Neural cell (in vitro differentiated cells): ENCODE measurements around the gene KRT6C. TPM values are rescaled to one million over a fixed set of nuclear protein-coding genes. Genes with fewer than 3 reads are reported as not detected.

Experiments used
- H2AFZ ChIP-seq: fragments of 200-600, 300-800 bp; sonication (generic), shearing (Covaris generic); 2 replicates; pipeline ENCODE4 v1.6.0; 2014; ENCODE audit warnings: low read depth, mild to moderate bottlenecking, antibody characterized with exemption, low read length, moderate library complexity
- H3F3A ChIP-seq: fragments of 200-600 bp; shearing (Covaris generic); 2 replicates; pipeline ENCODE4 v1.6.1; 2016; ENCODE audit warnings: mild to moderate bottlenecking, moderate library complexity, mixed read lengths, antibody characterized with exemption, low read length; ENCODE audit not compliant: insufficient read depth, poor library complexity, severe bottlenecking
- H3K27ac ChIP-seq: fragments of 200-600, 300-800 bp; sonication (generic), shearing (Covaris generic); 2 replicates; pipeline ENCODE4 v1.5.1; 2014; ENCODE audit warnings: mild to moderate bottlenecking, low read length, moderate library complexity
- H3K27me3 ChIP-seq: fragments of 300-800, 200-600 bp; sonication (generic), shearing (Covaris generic); 2 replicates; pipeline ENCODE4 v1.6.0; 2014; ENCODE audit warnings: mild to moderate bottlenecking, low read depth, low read length, moderate library complexity; ENCODE audit not compliant: insufficient read depth
- H3K36me3 ChIP-seq: fragments of 300-800, 200-600 bp; sonication (generic), shearing (Covaris generic); 2 replicates; pipeline ENCODE4 v1.5.1; 2014; ENCODE audit warnings: mild to moderate bottlenecking, antibody characterized with exemption, low read length, moderate library complexity; ENCODE audit not compliant: insufficient read depth
- H3K4me2 ChIP-seq: fragments of 300-800, 200-600 bp; sonication (generic), shearing (Covaris generic); 2 replicates; pipeline ENCODE4 v1.6.0; 2014; ENCODE audit warnings: mild to moderate bottlenecking, low read length
- H3K4me3 ChIP-seq: fragments of 300-800, 200-600 bp; sonication (generic), shearing (Covaris generic); 2 replicates; pipeline ENCODE4 v1.5.1; 2014; ENCODE audit warnings: mild to moderate bottlenecking, low read length, moderate library complexity
- H3K79me2 ChIP-seq: fragments of 200-600 bp; shearing (Covaris generic); replicated peaks from 2 replicates; pipeline ENCODE4 v1.6.0; 2014; ENCODE audit warnings: mild to moderate bottlenecking, low read length, moderate library complexity; ENCODE audit not compliant: insufficient read depth
- H3K9ac ChIP-seq: fragments of 300-800, 200-600 bp; sonication (generic), shearing (Covaris generic); 2 replicates; pipeline ENCODE4 v1.6.1; 2016; ENCODE audit warnings: mild to moderate bottlenecking, low read length, mixed read lengths
- H3K9me2 ChIP-seq: fragments of 200-600 bp; shearing (Covaris generic); 2 replicates; pipeline ENCODE4 v1.6.1; 2016; ENCODE audit warnings: mild to moderate bottlenecking, low read length, mixed read lengths; ENCODE audit not compliant: insufficient read depth
- H3K9me3 ChIP-seq: fragments of 200-600, 300-800 bp; sonication (generic), shearing (Covaris generic); 2 replicates; pipeline ENCODE4 v1.6.1; 2016; ENCODE audit warnings: mild to moderate bottlenecking, mixed run types, low read length, moderate library complexity, mixed read lengths
- H4K20me1 ChIP-seq: fragments of 200-600 bp; shearing (Covaris generic); 2 replicates; pipeline ENCODE4 v1.6.1; 2016; ENCODE audit warnings: mild to moderate bottlenecking, mixed run types; ENCODE audit not compliant: insufficient read depth
- EP300 ChIP-seq: fragments of 450-650 bp; conservative IDR thresholded peaks from 2 replicates; pipeline ENCODE4 v1.6.1; 2014; ENCODE audit warnings: antibody characterized with exemption, mild to moderate bottlenecking, moderate library complexity; ENCODE audit not compliant: poor library complexity, severe bottlenecking
- EZH2 ChIP-seq: fragments of 200-600, 300-800 bp; shearing (Covaris generic), sonication (generic); IDR thresholded peaks from 2 replicates; pipeline ENCODE4 v1.6.1; 2014; ENCODE audit warnings: antibody characterized with exemption, low read length, borderline replicate concordance, mild to moderate bottlenecking; ENCODE audit not compliant: insufficient read depth, poor library complexity, severe bottlenecking
- MXI1 ChIP-seq: fragments of 450-650 bp; conservative IDR thresholded peaks from 2 replicates; pipeline ENCODE4 v1.6.1; 2014; ENCODE audit warnings: antibody characterized with exemption, mild to moderate bottlenecking; ENCODE audit not compliant: poor library complexity, severe bottlenecking
- POLR2AphosphoS5 ChIP-seq: IDR thresholded peaks from 2 replicates; pipeline ENCODE4 v1.6.1; 2012
- RAD21 ChIP-seq: fragments of 450-650 bp; conservative IDR thresholded peaks from 2 replicates; pipeline ENCODE4 v1.6.1; 2014; ENCODE audit warnings: antibody characterized with exemption, mild to moderate bottlenecking, moderate library complexity
- SMC3 ChIP-seq: fragments of 450-650 bp; conservative IDR thresholded peaks from 2 replicates; pipeline ENCODE4 v1.6.1; 2014; ENCODE audit warnings: antibody characterized with exemption, mild to moderate bottlenecking, moderate library complexity; ENCODE audit not compliant: poor library complexity
- TAF1 ChIP-seq: IDR thresholded peaks from 2 replicates; pipeline ENCODE4 v1.6.1; 2012; ENCODE audit warnings: low read depth
- polyA plus RNA-seq: library from polyadenylated mRNA; depleted of rRNA; stranded (reverse); fragments of >200 nt; gene quantifications from 2 replicates; pipeline ENCODE4 v1.2.3, GENCODE V29; 2014
- TF ChIP-seq, protein P1 (sequence below): fragments of 450-650 bp; IDR thresholded peaks from 2 replicates; pipeline ENCODE4 v1.5.1; 2014; ENCODE audit warnings: antibody characterized with exemption, mild to moderate bottlenecking, moderate library complexity; ENCODE audit not compliant: poor library complexity, severe bottlenecking
- TF ChIP-seq, protein P2 (sequence below): IDR thresholded peaks from 2 replicates; pipeline ENCODE4 v1.6.1; 2012; ENCODE audit warnings: borderline replicate concordance

KRT6C gene
- polyA plus RNA-seq, 1 donor from 2014 or later = not detected

DNA sequence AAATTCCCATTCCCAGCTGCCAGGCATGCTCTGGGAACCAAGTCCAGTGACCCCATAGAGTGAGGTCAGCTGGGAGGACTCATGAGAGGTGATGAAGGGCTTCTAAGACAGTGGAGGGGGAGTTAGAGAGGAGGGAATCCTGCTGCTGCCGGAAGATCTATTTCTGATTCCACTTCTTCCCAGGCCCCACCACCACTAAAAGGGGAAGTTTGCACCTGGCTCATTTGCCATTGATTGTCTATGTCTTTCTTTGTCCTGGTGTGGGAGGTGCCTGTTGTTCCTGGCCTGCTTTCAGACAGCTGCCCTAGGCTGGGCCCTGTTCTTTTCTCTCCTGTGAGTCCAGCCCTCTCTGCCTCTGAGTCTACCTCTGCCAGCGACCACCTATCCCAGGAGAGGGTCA lies 22.4 kb upstream of the KRT6C start:
- Histone ChIP-seq H3K4me3 (no peak overlapping the region), H3K4me2 (no peak overlapping the region), H2AFZ (no peak overlapping the region), H3K9me3 (no peaks in the 10 kb centered on the region), H3F3A (no peaks in the 10 kb centered on the region), H3K27me3 (no peaks in the 10 kb centered on the region), H3K36me3 (no peaks in the 10 kb centered on the region), H3K79me2 (no peaks in the 10 kb centered on the region), H3K9me2 (no peaks in the 10 kb centered on the region), H4K20me1 (no peaks in the 10 kb centered on the region), H3K27ac (no peak overlapping the region), H3K9ac (no peak overlapping the region)
- TF ChIP-seq EZH2 = no peak
- TF ChIP-seq, protein P1, sequence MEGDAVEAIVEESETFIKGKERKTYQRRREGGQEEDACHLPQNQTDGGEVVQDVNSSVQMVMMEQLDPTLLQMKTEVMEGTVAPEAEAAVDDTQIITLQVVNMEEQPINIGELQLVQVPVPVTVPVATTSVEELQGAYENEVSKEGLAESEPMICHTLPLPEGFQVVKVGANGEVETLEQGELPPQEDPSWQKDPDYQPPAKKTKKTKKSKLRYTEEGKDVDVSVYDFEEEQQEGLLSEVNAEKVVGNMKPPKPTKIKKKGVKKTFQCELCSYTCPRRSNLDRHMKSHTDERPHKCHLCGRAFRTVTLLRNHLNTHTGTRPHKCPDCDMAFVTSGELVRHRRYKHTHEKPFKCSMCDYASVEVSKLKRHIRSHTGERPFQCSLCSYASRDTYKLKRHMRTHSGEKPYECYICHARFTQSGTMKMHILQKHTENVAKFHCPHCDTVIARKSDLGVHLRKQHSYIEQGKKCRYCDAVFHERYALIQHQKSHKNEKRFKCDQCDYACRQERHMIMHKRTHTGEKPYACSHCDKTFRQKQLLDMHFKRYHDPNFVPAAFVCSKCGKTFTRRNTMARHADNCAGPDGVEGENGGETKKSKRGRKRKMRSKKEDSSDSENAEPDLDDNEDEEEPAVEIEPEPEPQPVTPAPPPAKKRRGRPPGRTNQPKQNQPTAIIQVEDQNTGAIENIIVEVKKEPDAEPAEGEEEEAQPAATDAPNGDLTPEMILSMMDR = no peak
- TF ChIP-seq MXI1 = no peak
- no peak for TF ChIP-seq EP300
- TF ChIP-seq, protein P2, sequence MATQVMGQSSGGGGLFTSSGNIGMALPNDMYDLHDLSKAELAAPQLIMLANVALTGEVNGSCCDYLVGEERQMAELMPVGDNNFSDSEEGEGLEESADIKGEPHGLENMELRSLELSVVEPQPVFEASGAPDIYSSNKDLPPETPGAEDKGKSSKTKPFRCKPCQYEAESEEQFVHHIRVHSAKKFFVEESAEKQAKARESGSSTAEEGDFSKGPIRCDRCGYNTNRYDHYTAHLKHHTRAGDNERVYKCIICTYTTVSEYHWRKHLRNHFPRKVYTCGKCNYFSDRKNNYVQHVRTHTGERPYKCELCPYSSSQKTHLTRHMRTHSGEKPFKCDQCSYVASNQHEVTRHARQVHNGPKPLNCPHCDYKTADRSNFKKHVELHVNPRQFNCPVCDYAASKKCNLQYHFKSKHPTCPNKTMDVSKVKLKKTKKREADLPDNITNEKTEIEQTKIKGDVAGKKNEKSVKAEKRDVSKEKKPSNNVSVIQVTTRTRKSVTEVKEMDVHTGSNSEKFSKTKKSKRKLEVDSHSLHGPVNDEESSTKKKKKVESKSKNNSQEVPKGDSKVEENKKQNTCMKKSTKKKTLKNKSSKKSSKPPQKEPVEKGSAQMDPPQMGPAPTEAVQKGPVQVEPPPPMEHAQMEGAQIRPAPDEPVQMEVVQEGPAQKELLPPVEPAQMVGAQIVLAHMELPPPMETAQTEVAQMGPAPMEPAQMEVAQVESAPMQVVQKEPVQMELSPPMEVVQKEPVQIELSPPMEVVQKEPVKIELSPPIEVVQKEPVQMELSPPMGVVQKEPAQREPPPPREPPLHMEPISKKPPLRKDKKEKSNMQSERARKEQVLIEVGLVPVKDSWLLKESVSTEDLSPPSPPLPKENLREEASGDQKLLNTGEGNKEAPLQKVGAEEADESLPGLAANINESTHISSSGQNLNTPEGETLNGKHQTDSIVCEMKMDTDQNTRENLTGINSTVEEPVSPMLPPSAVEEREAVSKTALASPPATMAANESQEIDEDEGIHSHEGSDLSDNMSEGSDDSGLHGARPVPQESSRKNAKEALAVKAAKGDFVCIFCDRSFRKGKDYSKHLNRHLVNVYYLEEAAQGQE = no peak
- TF ChIP-seq POLR2AphosphoS5 = no peak
- no peak for TF ChIP-seq SMC3
- no peak for TF ChIP-seq TAF1
- TF ChIP-seq RAD21 = no peak

DNA sequence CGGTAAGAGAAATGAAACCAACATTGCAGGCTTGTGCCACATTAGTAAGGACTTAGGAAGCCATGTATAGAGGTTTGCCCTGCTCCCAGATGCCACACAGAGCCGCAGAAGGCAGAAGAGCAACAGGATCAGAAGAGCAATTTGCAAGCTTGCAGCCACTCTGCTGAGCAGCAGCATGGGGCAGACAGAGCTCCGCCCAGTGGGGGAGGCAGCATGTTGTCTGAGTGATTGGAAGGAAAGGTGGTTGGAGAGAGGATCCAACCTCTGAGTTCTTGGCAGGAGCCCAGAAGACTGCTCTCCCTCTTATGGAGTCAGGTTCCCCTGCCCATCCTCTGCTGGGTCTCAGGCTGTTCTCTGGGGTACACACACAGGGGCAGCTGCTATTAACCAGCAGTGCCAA lies 21.8 kb upstream of the KRT6C start:
- Histone ChIP-seq H3K27me3 (no peaks in the 10 kb centered on the region), H3K79me2 (no peaks in the 10 kb centered on the region), H3K4me3 (no peak overlapping the region), H3K9me3 (no peaks in the 10 kb centered on the region), H3K9ac (no peak overlapping the region), H4K20me1 (no peaks in the 10 kb centered on the region), H2AFZ (no peak overlapping the region), H3F3A (no peaks in the 10 kb centered on the region), H3K36me3 (no peaks in the 10 kb centered on the region), H3K4me2 (no peak overlapping the region), H3K27ac (no peak overlapping the region), H3K9me2 (no peaks in the 10 kb centered on the region)
- TF ChIP-seq TAF1 = no peak
- TF ChIP-seq EZH2 = no peak
- no peak for TF ChIP-seq RAD21
- no peak for TF ChIP-seq SMC3
- TF ChIP-seq EP300 = no peak
- TF ChIP-seq MXI1 = no peak
- TF ChIP-seq POLR2AphosphoS5 = no peak
- TF ChIP-seq, protein P2 = no peak
- TF ChIP-seq, protein P1 = no peak
